ENCODE results near the gene SUPT4H1.

The SUPT4H1 gene

GRCh38 chr17:58300336-58300735 is 51.7 kb downstream of the SUPT4H1 start:
- DNase-seq (ENCODE audit: low read depth), result no peak
- H3K4me3 ChIP-seq (ENCODE audit: control insufficient read depth, low read depth, low read length), result no peak overlapping the region
- TF ChIP-seq, protein P1, sequence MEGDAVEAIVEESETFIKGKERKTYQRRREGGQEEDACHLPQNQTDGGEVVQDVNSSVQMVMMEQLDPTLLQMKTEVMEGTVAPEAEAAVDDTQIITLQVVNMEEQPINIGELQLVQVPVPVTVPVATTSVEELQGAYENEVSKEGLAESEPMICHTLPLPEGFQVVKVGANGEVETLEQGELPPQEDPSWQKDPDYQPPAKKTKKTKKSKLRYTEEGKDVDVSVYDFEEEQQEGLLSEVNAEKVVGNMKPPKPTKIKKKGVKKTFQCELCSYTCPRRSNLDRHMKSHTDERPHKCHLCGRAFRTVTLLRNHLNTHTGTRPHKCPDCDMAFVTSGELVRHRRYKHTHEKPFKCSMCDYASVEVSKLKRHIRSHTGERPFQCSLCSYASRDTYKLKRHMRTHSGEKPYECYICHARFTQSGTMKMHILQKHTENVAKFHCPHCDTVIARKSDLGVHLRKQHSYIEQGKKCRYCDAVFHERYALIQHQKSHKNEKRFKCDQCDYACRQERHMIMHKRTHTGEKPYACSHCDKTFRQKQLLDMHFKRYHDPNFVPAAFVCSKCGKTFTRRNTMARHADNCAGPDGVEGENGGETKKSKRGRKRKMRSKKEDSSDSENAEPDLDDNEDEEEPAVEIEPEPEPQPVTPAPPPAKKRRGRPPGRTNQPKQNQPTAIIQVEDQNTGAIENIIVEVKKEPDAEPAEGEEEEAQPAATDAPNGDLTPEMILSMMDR (IDR thresholded peaks at IDR 0.05; ENCODE audit: control insufficient read depth, insufficient read depth, low read depth, low read length, missing control alignments), result no peak
